ENCODE measurements around the gene MED25.

The MED25 gene

DNA sequence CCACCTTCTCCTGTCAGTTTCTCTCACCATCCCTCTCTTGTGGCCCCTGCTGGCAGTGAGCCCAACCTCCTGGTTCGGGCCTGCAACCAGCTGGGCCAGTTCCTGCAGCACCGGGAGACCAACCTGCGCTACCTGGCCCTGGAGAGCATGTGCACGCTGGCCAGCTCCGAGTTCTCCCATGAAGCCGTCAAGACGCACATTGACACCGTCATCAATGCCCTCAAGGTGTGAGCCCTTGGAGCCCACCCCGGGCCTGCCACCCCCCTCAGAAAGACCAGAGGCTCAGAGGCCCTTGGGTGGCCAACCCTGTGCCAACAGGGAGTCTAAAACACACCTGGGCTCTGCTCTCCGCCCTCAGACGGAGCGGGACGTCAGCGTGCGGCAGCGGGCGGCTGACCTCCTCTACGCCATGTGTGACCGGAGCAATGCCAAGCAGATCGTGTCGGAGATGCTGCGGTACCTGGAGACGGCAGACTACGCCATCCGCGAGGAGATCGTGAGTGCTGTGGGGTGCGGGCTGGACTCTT lies 18.8 kb upstream of the MED25 start:
- no peak for DNase-seq (ENCODE audit: low spot score)

DNA sequence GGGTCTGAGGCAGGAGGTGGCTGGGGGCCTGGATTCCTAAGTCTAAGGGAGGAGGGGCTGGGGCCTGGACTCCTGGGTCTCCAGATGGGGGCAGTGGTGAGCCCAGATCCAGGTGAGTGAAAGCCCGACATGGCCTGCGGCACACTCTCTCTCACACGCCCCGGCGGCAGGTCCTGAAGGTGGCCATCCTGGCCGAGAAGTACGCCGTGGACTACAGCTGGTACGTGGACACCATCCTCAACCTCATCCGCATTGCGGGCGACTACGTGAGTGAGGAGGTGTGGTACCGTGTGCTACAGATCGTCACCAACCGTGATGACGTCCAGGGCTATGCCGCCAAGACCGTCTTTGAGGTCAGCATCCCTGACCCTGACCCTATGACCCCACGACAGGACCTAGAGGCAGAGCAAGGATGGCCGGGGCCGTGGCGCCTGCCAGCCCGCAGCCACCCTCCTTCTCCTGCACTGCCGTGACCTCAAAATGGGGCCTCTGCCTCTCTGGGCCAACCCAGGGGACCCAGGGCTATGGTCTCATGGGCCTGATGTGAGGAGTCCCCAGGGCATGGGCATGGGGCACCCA lies 18.2 kb upstream of the MED25 start:
- DNase-seq (ENCODE audit: low spot score), result peak; percentile 14

DNA sequence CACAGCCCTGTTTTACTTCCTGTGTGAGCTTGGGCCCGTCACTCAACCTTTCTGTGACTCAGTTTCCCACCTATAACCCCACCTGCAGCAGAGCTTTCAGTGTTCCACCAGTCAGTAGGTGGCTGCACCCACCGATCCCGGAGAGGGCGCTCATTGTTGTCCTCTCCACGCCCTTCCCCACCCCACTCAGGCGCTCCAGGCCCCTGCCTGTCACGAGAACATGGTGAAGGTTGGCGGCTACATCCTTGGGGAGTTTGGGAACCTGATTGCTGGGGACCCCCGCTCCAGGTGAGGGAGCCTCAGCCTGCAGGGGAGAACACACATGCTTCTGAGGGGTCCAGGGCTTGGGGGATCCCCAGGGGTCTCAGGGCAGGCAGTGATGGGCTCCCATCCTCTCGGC lies 17.3 kb upstream of the MED25 start:
- DNase-seq (ENCODE audit: low spot score), result no peak

DNA sequence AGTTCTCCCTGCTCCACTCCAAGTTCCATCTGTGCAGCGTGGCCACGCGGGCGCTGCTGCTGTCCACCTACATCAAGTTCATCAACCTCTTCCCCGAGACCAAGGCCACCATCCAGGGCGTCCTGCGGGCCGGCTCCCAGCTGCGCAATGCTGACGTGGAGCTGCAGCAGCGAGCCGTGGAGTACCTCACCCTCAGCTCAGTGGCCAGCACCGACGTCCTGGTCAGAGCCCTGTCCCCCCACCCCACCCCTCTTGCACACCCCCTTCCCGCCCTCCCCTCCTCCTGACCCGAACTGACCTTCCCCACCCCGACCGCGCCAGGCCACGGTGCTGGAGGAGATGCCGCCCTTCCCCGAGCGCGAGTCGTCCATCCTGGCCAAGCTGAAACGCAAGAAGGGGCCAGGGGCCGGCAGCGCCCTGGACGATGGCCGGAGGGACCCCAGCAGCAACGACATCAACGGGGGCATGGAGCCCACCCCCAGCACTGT lies 16.6 kb upstream of the MED25 start:
- no peak for DNase-seq (ENCODE audit: low spot score)

GRCh38 chr19:49801966-49802661 lies 16.0 kb upstream of the MED25 start:
- DNase-seq (ENCODE audit: low spot score), result no peak

DNA sequence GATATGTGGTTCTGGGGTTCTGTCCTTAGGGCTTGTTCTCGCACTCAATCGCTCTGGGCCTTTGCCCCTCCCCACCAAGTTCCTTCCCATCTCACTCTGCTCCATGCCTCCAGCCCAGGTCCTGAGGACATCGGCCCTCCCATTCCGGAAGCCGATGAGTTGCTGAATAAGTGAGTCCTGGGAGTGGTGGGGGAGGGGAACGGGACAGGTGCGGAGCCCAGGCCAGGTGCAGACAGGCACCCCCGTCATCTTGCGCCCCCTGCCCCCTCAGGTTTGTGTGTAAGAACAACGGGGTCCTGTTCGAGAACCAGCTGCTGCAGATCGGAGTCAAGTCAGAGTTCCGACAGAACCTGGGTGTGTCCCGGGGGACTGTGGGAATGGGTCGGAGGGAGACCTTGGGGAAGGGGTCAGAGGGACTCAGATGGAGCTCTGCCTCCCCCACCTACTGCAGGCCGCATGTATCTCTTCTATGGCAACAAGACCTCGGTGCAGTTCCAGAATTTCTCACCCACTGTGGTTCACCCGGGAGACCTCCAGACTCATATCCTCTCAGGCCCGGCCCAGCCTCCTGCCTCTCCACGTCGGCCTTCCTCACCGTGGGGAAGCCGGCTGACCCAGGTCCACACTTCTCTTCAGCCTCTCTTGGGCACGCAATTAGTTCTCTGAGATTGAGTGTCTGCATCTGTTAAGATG lies 15.1 kb upstream of the MED25 start:
- no peak for DNase-seq (ENCODE audit: low spot score)

DNA sequence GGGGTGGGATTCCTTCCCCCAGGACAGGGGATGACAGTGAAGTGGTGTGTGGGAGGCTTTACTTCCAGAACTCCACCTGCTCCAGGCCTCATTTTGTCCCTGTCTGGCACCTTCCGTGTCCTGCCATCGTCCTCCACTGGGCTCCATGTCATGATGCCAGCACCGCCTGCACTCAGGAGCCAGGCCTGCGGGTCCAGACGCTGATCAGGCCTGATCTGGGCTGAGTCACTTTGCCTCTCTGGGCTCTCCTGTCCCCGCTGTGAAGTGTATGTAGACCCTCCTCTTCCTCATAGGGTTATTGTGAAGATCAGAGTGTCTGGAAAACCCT lies 14.6 kb upstream of the MED25 start:
- DNase-seq (ENCODE audit: low spot score), result no peak

DNA sequence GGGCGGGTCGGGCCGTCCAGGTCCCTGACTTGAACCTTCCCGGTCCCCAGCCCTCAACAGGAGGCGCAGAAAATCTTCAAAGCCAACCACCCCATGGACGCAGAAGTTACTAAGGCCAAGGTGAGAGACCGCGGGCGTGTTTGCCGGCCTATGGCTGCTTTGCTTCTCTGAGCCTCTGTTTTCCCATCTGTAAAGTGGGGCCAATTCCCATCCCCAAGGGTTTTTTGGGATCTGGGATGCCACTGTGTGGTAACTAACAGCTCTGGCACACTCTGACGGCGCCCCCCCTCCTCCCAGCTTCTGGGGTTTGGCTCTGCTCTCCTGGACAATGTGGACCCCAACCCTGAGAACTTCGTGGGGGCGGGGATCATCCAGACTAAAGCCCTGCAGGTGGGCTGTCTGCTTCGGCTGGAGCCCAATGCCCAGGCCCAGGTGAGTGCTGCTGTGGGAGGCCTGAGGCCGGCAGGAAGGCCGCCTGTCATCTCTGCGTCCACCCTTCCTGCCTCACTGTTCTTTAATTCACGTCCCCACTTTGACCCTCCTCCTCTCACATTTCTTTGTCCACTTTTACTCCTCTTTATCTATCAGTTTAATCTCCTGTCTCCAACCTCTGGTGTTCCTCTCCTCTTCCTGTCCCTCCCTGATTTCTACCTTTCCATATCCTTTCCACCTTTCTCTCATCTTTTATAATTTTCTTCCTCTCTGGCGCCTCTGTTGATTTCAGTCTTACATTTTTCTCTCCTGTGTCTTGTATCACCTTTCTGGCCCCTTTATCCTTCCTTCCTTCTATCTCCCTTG lies 12.1 kb upstream of the MED25 start:
- no peak for DNase-seq (ENCODE audit: low spot score)

DNA sequence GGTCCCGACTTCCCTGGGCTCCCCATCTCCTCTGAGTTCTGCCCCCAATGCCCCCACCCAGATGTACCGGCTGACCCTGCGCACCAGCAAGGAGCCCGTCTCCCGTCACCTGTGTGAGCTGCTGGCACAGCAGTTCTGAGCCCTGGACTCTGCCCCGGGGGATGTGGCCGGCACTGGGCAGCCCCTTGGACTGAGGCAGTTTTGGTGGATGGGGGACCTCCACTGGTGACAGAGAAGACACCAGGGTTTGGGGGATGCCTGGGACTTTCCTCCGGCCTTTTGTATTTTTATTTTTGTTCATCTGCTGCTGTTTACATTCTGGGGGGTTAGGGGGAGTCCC lies 11.5 kb upstream of the MED25 start:
- no peak for DNase-seq (ENCODE audit: low spot score)

DNA sequence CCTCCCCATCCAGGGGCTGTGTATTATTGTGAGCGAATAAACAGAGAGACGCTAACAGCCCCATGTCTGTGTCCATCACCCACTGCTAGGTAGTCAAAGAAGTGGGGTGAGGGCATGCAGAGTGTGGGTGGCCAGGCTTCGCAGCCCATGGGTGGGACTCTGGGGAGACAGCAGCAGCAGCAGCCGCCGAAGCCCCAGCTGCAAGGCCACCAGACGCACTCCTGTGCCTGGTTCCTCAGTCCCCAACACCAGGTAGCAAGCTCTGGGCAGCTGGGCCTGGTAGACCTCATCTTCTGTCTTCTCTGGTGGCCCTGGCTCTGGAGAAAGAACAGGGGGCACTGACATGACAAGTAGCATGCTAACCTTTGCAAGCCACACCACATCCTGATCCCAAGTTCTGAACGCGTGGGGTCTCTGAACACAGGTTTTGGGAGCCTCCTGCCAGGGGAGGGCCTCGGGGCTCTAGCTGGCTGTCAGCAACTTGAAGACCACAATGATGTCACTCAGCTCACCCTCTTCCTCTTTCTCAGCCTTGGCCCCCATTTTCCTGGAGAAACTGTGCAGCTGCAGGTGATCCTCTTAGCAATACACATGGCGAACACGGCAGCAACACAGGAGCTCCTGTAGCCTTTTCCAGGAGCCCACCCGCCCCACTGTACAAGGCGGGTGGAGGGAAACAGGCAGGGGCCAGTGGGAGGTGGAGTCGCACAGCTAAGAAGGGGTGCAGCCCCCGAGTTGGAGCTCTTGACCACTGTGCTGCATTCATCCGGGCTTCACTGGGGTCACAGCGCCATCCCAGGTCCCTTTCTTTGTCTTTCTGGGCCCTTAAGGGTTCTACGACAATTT lies 10.8 kb upstream of the MED25 start:
- DNase-seq (ENCODE audit: low spot score), result no peak

GRCh38 chr19:49807904-49808675 lies 10.0 kb upstream of the MED25 start:
- DNase-seq (ENCODE audit: low spot score), result no peak

DNA sequence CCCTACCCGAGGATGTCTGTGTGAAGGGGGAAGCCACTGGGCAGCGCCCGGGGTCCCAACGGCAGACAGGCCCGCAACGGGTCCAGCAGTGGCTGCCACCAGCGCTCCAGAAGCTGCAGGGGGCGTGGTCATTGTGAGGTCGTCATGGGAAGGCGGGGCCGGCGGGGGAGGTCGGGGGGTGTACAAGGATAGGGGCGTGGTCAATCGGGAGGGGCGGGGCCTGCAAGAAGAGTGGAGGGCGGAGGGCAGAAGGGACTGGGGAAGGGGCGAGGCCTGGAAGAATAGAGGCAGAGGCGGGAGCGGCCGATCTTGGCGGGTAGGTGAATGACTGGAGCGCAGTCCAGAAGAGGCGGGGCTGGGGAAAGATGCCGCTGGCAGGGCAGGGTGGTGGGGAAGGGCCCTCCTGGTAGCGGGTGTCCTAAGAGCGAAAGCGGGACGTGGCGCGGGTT lies 9.4 kb upstream of the MED25 start:
- peak; percentile 89 for DNase-seq (ENCODE audit: low spot score)

GRCh38 chr19:49809160-49809940 lies 8.7 kb upstream of the MED25 start:
- DNase-seq (ENCODE audit: low spot score), result peak; percentile 54

DNA sequence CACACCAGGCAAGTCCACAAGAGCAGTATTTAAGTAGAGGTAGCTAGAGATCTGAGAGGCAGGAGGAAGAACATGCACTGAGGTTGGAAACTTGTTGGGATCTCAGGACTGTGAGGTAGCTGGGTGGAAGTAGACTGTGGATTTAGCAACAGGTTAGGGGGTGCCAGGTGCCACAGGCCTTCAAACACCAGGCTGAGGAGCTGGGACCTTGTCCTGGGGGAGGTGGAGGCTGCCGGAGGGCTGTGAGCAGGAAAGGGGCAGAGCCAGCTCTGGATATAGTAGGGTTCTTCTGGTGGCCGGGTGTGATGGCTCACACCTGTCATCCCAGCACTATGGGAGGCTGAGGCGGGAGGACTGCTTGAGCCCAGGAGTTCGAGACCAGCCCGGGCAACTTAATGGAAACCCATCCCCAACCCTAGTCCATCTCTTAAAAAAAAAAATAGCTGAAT lies 8.1 kb upstream of the MED25 start:
- no peak for DNase-seq (ENCODE audit: low spot score)

DNA sequence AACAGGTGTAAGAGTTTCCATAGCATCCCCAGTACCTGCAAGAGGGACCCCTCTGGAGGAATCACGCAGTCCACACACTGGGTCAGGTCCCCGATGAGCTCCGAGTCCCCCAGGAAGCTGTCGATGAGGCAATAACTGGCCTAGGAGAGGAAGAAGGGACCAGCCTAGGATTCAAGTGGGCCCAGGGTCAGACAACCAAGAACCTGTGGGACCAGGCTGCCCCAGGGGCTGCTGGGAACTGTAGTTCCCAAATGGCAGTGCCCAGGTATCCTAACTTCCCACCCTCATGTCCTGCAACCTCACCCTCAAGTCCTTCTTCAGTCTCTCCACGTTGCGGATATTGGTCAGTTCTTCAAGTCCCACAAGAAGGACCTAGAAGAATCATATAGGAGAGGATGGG lies 6.8 kb upstream of the MED25 start:
- DNase-seq (ENCODE audit: low spot score), result no peak

GRCh38 chr19:49812452-49812996 lies 5.6 kb upstream of the MED25 start:
- no peak for DNase-seq (ENCODE audit: low spot score)

DNA sequence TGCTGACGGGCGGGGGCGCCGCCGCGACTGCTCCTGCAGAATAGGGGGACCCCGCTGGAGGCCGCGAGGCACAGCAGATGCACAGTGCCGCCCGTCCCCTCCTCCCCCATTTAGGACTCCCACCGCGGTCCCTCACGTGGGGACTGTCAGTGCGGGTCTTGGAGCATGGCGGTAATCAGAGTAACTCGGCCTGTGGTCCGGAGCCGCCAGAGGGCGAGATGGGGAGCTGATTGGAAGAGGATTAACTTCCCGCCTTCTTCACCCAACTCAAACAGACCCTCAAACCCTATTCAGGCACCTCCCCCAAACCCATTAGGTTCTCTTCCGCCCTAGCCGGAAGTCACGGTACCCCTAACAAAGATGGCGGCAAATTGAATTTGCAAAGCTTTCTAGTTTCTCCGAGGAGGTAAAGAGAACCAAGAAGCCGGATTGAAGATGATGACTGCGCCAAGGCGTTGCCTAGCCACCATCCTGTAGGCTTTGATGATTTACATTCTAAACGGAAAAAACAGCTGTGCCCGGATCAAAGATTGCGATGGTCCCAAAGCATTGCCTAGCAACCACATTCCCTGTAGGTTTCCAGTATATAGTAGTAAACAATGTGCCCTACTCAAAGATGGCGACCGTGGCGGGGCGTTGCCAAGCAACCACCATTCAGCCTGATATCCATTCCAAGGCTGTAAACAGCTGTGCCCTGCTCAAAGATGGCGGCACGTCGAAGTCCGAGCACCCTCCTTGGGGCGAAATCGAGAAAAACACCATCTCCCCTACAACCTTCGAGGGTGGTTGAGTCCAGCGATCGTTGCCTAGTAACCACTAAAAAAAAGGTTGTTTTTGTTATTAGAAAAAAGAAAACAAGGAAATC lies 4.9 kb upstream of the MED25 start, which contains the start of gene FUZ:
Gene FUZ (minus strand): TSS at position 296 of the 865 bp plus-strand sequence. CDS start 186 bp downstream, at position 110.
- DNase-seq (ENCODE audit: low spot score), result peak; percentile 99

DNA sequence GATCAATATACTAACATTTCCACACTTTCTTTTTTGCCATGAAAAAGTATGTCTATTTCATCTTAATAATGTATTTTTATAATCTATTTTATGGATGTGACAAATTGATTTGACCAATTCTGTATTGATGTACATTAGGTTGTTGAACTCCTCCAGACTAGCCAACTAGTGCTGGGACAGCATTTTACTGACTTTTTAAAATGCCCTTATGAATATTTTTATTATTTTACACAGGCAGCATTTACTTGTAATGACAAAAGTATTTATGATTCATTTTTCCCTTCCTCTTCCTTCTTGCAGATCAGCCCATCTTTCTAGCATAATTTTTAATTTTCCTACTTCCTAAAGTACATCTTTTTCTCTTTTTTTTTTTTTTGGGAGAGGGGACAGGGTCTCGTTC lies 4.1 kb upstream of the MED25 start:
- DNase-seq (ENCODE audit: low spot score), result peak; percentile 19

Data from CD4-positive, alpha-beta T cell treated with Interleukin-2 at 100 ng/mL for 4 hours (primary cell).